ENCODE measurements around the gene IL1RL1.

DNA sequence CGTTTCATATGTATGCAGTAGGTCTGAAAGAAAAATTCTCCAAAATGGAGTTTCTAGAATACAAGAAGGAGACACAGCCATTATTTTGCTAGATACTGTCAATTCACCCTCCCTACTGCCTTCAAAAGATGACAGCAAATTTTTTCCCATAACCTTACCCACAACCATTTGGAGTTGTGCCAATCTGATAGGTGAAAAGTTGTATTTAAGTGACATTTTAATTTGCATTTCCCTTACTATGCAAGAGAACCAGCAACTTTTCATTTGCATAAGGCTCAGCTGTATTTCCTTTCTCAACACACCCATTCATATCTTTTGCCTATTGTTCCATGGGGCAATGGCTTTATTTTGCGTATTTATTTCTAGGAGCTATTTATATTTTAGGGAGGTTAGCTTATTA lies 80.2 kb downstream of the IL1RL1 start:
- no peak for TF ChIP-seq POLR2AphosphoS5 (IDR thresholded peaks at IDR 0.05; ENCODE audit: low read depth, low read length)
- TF ChIP-seq, protein P1, sequence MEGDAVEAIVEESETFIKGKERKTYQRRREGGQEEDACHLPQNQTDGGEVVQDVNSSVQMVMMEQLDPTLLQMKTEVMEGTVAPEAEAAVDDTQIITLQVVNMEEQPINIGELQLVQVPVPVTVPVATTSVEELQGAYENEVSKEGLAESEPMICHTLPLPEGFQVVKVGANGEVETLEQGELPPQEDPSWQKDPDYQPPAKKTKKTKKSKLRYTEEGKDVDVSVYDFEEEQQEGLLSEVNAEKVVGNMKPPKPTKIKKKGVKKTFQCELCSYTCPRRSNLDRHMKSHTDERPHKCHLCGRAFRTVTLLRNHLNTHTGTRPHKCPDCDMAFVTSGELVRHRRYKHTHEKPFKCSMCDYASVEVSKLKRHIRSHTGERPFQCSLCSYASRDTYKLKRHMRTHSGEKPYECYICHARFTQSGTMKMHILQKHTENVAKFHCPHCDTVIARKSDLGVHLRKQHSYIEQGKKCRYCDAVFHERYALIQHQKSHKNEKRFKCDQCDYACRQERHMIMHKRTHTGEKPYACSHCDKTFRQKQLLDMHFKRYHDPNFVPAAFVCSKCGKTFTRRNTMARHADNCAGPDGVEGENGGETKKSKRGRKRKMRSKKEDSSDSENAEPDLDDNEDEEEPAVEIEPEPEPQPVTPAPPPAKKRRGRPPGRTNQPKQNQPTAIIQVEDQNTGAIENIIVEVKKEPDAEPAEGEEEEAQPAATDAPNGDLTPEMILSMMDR (IDR thresholded peaks at IDR 0.05) = no peak
- TF ChIP-seq NRF1 (IDR thresholded peaks at IDR 0.05; ENCODE audit: low read depth, low read length) = no peak
- TF ChIP-seq FOXJ3 (CRISPR knock-in tag; IDR thresholded peaks at IDR 0.05) = no peak
- TF ChIP-seq RAD21 (IDR thresholded peaks at IDR 0.05; ENCODE audit: low read length) = no peak
- no peak for TF ChIP-seq NFIC (IDR thresholded peaks at IDR 0.05; ENCODE audit: borderline replicate concordance)
- TF ChIP-seq GATA2 (CRISPR knock-in tag; IDR thresholded peaks at IDR 0.05) = no peak
- no peak for TF ChIP-seq TAF1 (IDR thresholded peaks at IDR 0.05; ENCODE audit: borderline replicate concordance, low read depth, low read length)
- TF ChIP-seq, protein P2, sequence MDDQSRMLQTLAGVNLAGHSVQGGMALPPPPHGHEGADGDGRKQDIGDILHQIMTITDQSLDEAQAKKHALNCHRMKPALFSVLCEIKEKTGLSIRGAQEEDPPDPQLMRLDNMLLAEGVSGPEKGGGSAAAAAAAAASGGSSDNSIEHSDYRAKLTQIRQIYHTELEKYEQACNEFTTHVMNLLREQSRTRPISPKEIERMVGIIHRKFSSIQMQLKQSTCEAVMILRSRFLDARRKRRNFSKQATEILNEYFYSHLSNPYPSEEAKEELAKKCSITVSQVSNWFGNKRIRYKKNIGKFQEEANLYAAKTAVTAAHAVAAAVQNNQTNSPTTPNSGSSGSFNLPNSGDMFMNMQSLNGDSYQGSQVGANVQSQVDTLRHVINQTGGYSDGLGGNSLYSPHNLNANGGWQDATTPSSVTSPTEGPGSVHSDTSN (IDR thresholded peaks at IDR 0.05) = no peak

Measured in SK-N-SH (cell line).